ENCODE results near the gene TSPAN11.

The TSPAN11 gene

GRCh38 chr12:30978639-30979038 lies 52.1 kb downstream of the TSPAN11 start:
- POLR2A ChIA-PET = no interaction called here
- 96% methylated on average over 4 of the region's 7 CpGs for WGBS (ENCODE audit: insufficient coverage)
- DNase-seq = no peak
- Histone ChIP-seq H3K9me3 (ENCODE audit: control extremely low read depth in 1 of 5, control insufficient read depth in 4 of 5, insufficient read depth in 2 of 5, low read depth in 1 of 5, low read length in 4 of 5) (no peaks in the 10 kb centered on the region), H3K4me1 (ENCODE audit: control extremely low read depth in 1 of 4, control insufficient read depth in 4 of 4, insufficient read depth in 4 of 4, low read length in 3 of 4) (no peaks in the 10 kb centered on the region), H3K27ac (ENCODE audit: insufficient read depth in 1 of 2, low read depth in 1 of 2, low read length in 2 of 2, poor library complexity in 1 of 2, severe bottlenecking in 2 of 2) (no peak overlapping the region), H3K27me3 (replicated peaks in 2 of 5; ENCODE audit: control insufficient read depth in 4 of 5, insufficient read depth in 5 of 5, low read length in 4 of 5) (peaks cover 0 to 11% (median 0%) of the 10 kb centered on the region in 5 experiments), H3K4me3 (ENCODE audit: control insufficient read depth in 1 of 7, extremely low read depth in 1 of 7, insufficient read depth in 4 of 7, low read depth in 2 of 7, low read length in 6 of 7) (no peak overlapping the region), H3K36me3 (ENCODE audit: control insufficient read depth in 4 of 4, insufficient read depth in 4 of 4, low read length in 3 of 4) (no peaks in the 10 kb centered on the region)
- CTCF ChIA-PET = interaction anchor here (1.0 to 1.6 kb wide), 2 partner anchors 12 to 131 kb away, joined by 3 to 6 read pairs; no protein-coding TSS in a partner anchor

- H3K4me3 ChIP-seq (ENCODE audit: control insufficient read depth in 1 of 7, extremely low read depth in 1 of 7, insufficient read depth in 4 of 7, low read depth in 2 of 7, low read length in 6 of 7) = no peak overlapping the region
- ChIA-PET POLR2A (no interaction called here), CTCF (interaction anchor here (1.0 to 1.6 kb wide), 2 partner anchors 11 to 132 kb away, joined by 3 to 6 read pairs; no protein-coding TSS in a partner anchor)
- no peaks in the 10 kb centered on the region for H3K36me3 ChIP-seq (ENCODE audit: control insufficient read depth in 4 of 4, insufficient read depth in 4 of 4, low read length in 3 of 4)
- H3K9me3 ChIP-seq (ENCODE audit: control extremely low read depth in 1 of 5, control insufficient read depth in 4 of 5, insufficient read depth in 2 of 5, low read depth in 1 of 5, low read length in 4 of 5) = no peaks in the 10 kb centered on the region
- H3K4me1 ChIP-seq (ENCODE audit: control extremely low read depth in 1 of 4, control insufficient read depth in 4 of 4, insufficient read depth in 4 of 4, low read length in 3 of 4) = no peaks in the 10 kb centered on the region
- 79% methylated on average over 16 of the region's 21 CpGs for WGBS (ENCODE audit: insufficient coverage)
- no peak for DNase-seq
- no peak overlapping the region for H3K27ac ChIP-seq (ENCODE audit: insufficient read depth in 1 of 2, low read depth in 1 of 2, low read length in 2 of 2, poor library complexity in 1 of 2, severe bottlenecking in 2 of 2)
- H3K27me3 ChIP-seq (replicated peaks in 2 of 5; ENCODE audit: control insufficient read depth in 4 of 5, insufficient read depth in 5 of 5, low read length in 4 of 5) = peaks cover 0 to 5% (median 0%) of the 10 kb centered on the region in 5 experiments
Measured at GRCh38 chr12:30979371-30980259, 53.1 kb downstream of the TSPAN11 start.

- Histone ChIP-seq H3K27me3 (replicated peaks in 2 of 5; ENCODE audit: control insufficient read depth in 4 of 5, insufficient read depth in 5 of 5, low read length in 4 of 5) (peaks cover 0 to 2% (median 0%) of the 10 kb centered on the region in 5 experiments), H3K27ac (ENCODE audit: insufficient read depth in 1 of 2, low read depth in 1 of 2, low read length in 2 of 2, poor library complexity in 1 of 2, severe bottlenecking in 2 of 2) (no peak overlapping the region), H3K4me3 (ENCODE audit: control insufficient read depth in 1 of 7, extremely low read depth in 1 of 7, insufficient read depth in 4 of 7, low read depth in 2 of 7, low read length in 6 of 7) (no peak overlapping the region), H3K9me3 (ENCODE audit: control extremely low read depth in 1 of 5, control insufficient read depth in 4 of 5, insufficient read depth in 2 of 5, low read depth in 1 of 5, low read length in 4 of 5) (no peaks in the 10 kb centered on the region), H3K4me1 (ENCODE audit: control extremely low read depth in 1 of 4, control insufficient read depth in 4 of 4, insufficient read depth in 4 of 4, low read length in 3 of 4) (no peaks in the 10 kb centered on the region), H3K36me3 (ENCODE audit: control insufficient read depth in 4 of 4, insufficient read depth in 4 of 4, low read length in 3 of 4) (no peaks in the 10 kb centered on the region)
- 92% methylated on average over 17 of the region's 18 CpGs for WGBS (ENCODE audit: insufficient coverage)
- CTCF ChIA-PET = interaction anchor here (1.7 kb wide), 1 partner anchor 10 kb away, joined by 4 read pairs; no protein-coding TSS in a partner anchor
- no peak for DNase-seq
- POLR2A ChIA-PET = no interaction called here
Measured at GRCh38 chr12:30980955-30981662, 54.6 kb downstream of the TSPAN11 start.

- H3K4me3 ChIP-seq (ENCODE audit: control insufficient read depth in 1 of 7, extremely low read depth in 1 of 7, insufficient read depth in 4 of 7, low read depth in 2 of 7, low read length in 6 of 7) = no peak overlapping the region
- H3K27ac ChIP-seq (ENCODE audit: insufficient read depth in 1 of 2, low read depth in 1 of 2, low read length in 2 of 2, poor library complexity in 1 of 2, severe bottlenecking in 2 of 2) = no peak overlapping the region
- POLR2A ChIA-PET = no interaction called here
- no peaks in the 10 kb centered on the region for H3K9me3 ChIP-seq (ENCODE audit: control extremely low read depth in 1 of 5, control insufficient read depth in 4 of 5, insufficient read depth in 2 of 5, low read depth in 1 of 5, low read length in 4 of 5)
- no peak for DNase-seq
- H3K27me3 ChIP-seq (replicated peaks in 2 of 5; ENCODE audit: control insufficient read depth in 4 of 5, insufficient read depth in 5 of 5, low read length in 4 of 5) = no peaks in the 10 kb centered on the region
- CTCF ChIA-PET = interaction anchor here (1.7 to 6.3 kb wide), 2 partner anchors 11 to 134 kb away, joined by 4 to 80 read pairs; no protein-coding TSS in a partner anchor
- H3K4me1 ChIP-seq (ENCODE audit: control extremely low read depth in 1 of 4, control insufficient read depth in 4 of 4, insufficient read depth in 4 of 4, low read length in 3 of 4) = no peaks in the 10 kb centered on the region
- no peaks in the 10 kb centered on the region for H3K36me3 ChIP-seq (ENCODE audit: control insufficient read depth in 4 of 4, insufficient read depth in 4 of 4, low read length in 3 of 4)
- 96% methylated on average over 10 of the region's 12 CpGs for WGBS (ENCODE audit: insufficient coverage)
Measured at GRCh38 chr12:30982413-30982812, 55.9 kb downstream of the TSPAN11 start.

GRCh38 chr12:30985814-30986452 lies 59.4 kb downstream of the TSPAN11 start:
- H3K27me3 ChIP-seq (replicated peaks in 2 of 5; ENCODE audit: control insufficient read depth in 4 of 5, insufficient read depth in 5 of 5, low read length in 4 of 5) = no peaks in the 10 kb centered on the region
- H3K27ac ChIP-seq (ENCODE audit: insufficient read depth in 1 of 2, low read depth in 1 of 2, low read length in 2 of 2, poor library complexity in 1 of 2, severe bottlenecking in 2 of 2) = no peak overlapping the region
- ChIA-PET CTCF (interaction anchor here (0.8 to 6.3 kb wide), 7 partner anchors 10 to 142 kb away, joined by 3 to 80 read pairs (median 5); no protein-coding TSS in a partner anchor), POLR2A (interaction anchor here (1.0 kb wide), 1 partner anchor 139 kb away, joined by 5 read pairs; no protein-coding TSS in a partner anchor)
- no peaks in the 10 kb centered on the region for H3K9me3 ChIP-seq (ENCODE audit: control extremely low read depth in 1 of 5, control insufficient read depth in 4 of 5, insufficient read depth in 2 of 5, low read depth in 1 of 5, low read length in 4 of 5)
- no peak overlapping the region for H3K4me3 ChIP-seq (ENCODE audit: control insufficient read depth in 1 of 7, extremely low read depth in 1 of 7, insufficient read depth in 4 of 7, low read depth in 2 of 7, low read length in 6 of 7)
- DNase-seq = peak; percentile 18 to 54 (median 47)
- peaks cover 0 to 18% (median 6%) of the 10 kb centered on the region in 4 experiments for H3K4me1 ChIP-seq (ENCODE audit: control extremely low read depth in 1 of 4, control insufficient read depth in 4 of 4, insufficient read depth in 4 of 4, low read length in 3 of 4)
- WGBS (ENCODE audit: insufficient coverage) = 65% methylated on average over 4 of the region's 7 CpGs
- H3K36me3 ChIP-seq (ENCODE audit: control insufficient read depth in 4 of 4, insufficient read depth in 4 of 4, low read length in 3 of 4) = no peaks in the 10 kb centered on the region

GRCh38 chr12:30988086-30988485 lies 61.5 kb downstream of the TSPAN11 start:
- Histone ChIP-seq H3K27ac (ENCODE audit: insufficient read depth in 1 of 2, low read depth in 1 of 2, low read length in 2 of 2, poor library complexity in 1 of 2, severe bottlenecking in 2 of 2) (no peak overlapping the region), H3K9me3 (ENCODE audit: control extremely low read depth in 1 of 5, control insufficient read depth in 4 of 5, insufficient read depth in 2 of 5, low read depth in 1 of 5, low read length in 4 of 5) (no peaks in the 10 kb centered on the region), H3K36me3 (ENCODE audit: control insufficient read depth in 4 of 4, insufficient read depth in 4 of 4, low read length in 3 of 4) (no peaks in the 10 kb centered on the region), H3K4me1 (ENCODE audit: control extremely low read depth in 1 of 4, control insufficient read depth in 4 of 4, insufficient read depth in 4 of 4, low read length in 3 of 4) (peaks cover 0 to 18% (median 6%) of the 10 kb centered on the region in 4 experiments), H3K27me3 (replicated peaks in 2 of 5; ENCODE audit: control insufficient read depth in 4 of 5, insufficient read depth in 5 of 5, low read length in 4 of 5) (no peaks in the 10 kb centered on the region), H3K4me3 (ENCODE audit: control insufficient read depth in 1 of 7, extremely low read depth in 1 of 7, insufficient read depth in 4 of 7, low read depth in 2 of 7, low read length in 6 of 7) (no peak overlapping the region)
- DNase-seq = no peak
- ChIA-PET POLR2A (interaction anchor here (0.6 kb wide), 1 partner anchor 33 kb away, joined by 5 read pairs; no protein-coding TSS in a partner anchor), CTCF (interaction anchor here (0.7 to 6.3 kb wide), 4 partner anchors 137 to 233 kb away, joined by 3 to 80 read pairs (median 7); partner anchors contain the start of gene CAPRIN2)
- WGBS (ENCODE audit: insufficient coverage) = 98% methylated on average over 5 of the region's 9 CpGs
